Spleen (tissue), 7 donors: ENCODE results near the gene ZRANB2.

Experiments
- POLR2AphosphoS5 ChIP-seq, 3 donors: sonication (generic); formaldehyde crosslinking; IDR thresholded peaks; one replicate each; pipeline ENCODE4 v1.5.1; 2017; ENCODE audit warnings: antibody characterized with exemption in 3 of 3
- TF ChIP-seq, protein P1 (sequence below), 11 experiments: fragments of 200-600 bp in 7 of 11; fragments of 450-650 bp in 4 of 11; sonication (generic) in 4 of 11; IDR thresholded peaks in 8 of 11; conservative IDR thresholded peaks in 3 of 11; 1 replicate in 7 of 11; 2 replicates in 4 of 11; pipeline versions ENCODE4 v1.4.0 to v1.8.0; 2016 to 2021; ENCODE audit warnings: antibody characterized with exemption in 11 of 11, inconsistent platforms in 4 of 11, mild to moderate bottlenecking in 1 of 11
- donor health status: DM: no; HTN: no; CAD: no; lungs with moderate emphysema.
- donor health status: DM: no; HTN: no; CAD: no.
- donor health status: DM: no; HTN: no; CAD: no.

DNA sequence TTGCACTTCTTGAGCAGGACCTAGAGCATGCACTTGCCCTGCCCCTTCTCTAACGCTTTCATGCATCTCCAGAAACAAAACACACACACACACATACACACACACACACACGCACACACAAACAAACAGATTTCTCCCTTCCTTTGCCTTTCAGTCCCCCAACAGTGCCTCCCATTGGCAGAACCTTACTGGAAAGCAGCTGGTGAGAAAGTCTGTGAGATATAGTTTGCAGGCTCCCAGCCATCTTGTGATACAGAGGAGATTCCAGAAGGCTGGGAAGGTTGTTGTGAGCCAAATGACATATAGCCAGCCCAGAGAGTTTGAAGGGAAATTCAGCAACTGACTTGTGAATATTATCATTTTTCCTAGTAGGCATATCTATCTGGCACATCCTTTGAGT is 35.9 kb upstream of the ZRANB2 start:
- TF ChIP-seq, protein P1, sequence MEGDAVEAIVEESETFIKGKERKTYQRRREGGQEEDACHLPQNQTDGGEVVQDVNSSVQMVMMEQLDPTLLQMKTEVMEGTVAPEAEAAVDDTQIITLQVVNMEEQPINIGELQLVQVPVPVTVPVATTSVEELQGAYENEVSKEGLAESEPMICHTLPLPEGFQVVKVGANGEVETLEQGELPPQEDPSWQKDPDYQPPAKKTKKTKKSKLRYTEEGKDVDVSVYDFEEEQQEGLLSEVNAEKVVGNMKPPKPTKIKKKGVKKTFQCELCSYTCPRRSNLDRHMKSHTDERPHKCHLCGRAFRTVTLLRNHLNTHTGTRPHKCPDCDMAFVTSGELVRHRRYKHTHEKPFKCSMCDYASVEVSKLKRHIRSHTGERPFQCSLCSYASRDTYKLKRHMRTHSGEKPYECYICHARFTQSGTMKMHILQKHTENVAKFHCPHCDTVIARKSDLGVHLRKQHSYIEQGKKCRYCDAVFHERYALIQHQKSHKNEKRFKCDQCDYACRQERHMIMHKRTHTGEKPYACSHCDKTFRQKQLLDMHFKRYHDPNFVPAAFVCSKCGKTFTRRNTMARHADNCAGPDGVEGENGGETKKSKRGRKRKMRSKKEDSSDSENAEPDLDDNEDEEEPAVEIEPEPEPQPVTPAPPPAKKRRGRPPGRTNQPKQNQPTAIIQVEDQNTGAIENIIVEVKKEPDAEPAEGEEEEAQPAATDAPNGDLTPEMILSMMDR (IDR thresholded peaks at IDR 0.05 in 8 of 11, conservative IDR thresholded peaks at IDR 0.05 in 3 of 11) = no peak
- no peak for TF ChIP-seq POLR2AphosphoS5 (IDR thresholded peaks at IDR 0.05)
